Cerebellar cortex (tissue), 1 donor: ENCODE results near the gene LZTS3.
"Not testable (repeated sequence)": the region's sequence is repeated elsewhere in the genome, so short reads cannot be mapped to it uniquely, and the experiment has no call there.

Source experiments
- DNase-seq: peaks from one replicate; pipeline ENCODE4 v3.0.0-alpha.2; 2015; ENCODE audit warnings: low spot score

LZTS3 gene

GRCh38 chr20:3135507-3136070 lies 37.8 kb downstream of the LZTS3 start:
- no peak for DNase-seq

GRCh38 chr20:3134151-3134550 lies 39.2 kb downstream of the LZTS3 start:
- DNase-seq, result no peak

- DNase-seq, result no peak
Observed at GRCh38 chr20:3133155-3133554, 40.2 kb downstream of the LZTS3 start.

- no peak for DNase-seq
Observed at GRCh38 chr20:3130051-3130600, 43.2 kb downstream of the LZTS3 start.

GRCh38 chr20:3129094-3129493 lies 44.3 kb downstream of the LZTS3 start:
- DNase-seq, result no peak

GRCh38 chr20:3128275-3128984 lies 44.9 kb downstream of the LZTS3 start:
- DNase-seq, result no peak

- DNase-seq, result no peak
Observed at GRCh38 chr20:3126527-3126859, 46.9 kb downstream of the LZTS3 start.

- DNase-seq, result not testable (repeated sequence)
Observed at GRCh38 chr20:3125776-3126526, 47.4 kb downstream of the LZTS3 start.

- DNase-seq, result not testable (repeated sequence)
Observed at GRCh38 chr20:3124773-3125560, 48.4 kb downstream of the LZTS3 start.

GRCh38 chr20:3124163-3124562 lies 49.2 kb downstream of the LZTS3 start:
- not testable (repeated sequence) for DNase-seq

- DNase-seq, result no peak
Observed at GRCh38 chr20:3123542-3123941, 49.8 kb downstream of the LZTS3 start.

- DNase-seq, result no peak
Observed at GRCh38 chr20:3121955-3122610, 51.3 kb downstream of the LZTS3 start.

- no peak for DNase-seq
Observed at GRCh38 chr20:3121271-3121911, 52.0 kb downstream of the LZTS3 start.

- no peak for DNase-seq
Observed at GRCh38 chr20:3119044-3119443, 54.3 kb downstream of the LZTS3 start.

GRCh38 chr20:3117839-3118379 lies 55.4 kb downstream of the LZTS3 start:
- peak; percentile 83 for DNase-seq

- no peak for DNase-seq
Observed at GRCh38 chr20:3116341-3116740, 57.0 kb downstream of the LZTS3 start.

GRCh38 chr20:3115190-3116107 lies 57.9 kb downstream of the LZTS3 start:
- DNase-seq, result peak; percentile 81
